NCI-H2029 (cell line): ENCODE results near the gene NFAM1.

Experiments used
- DNase-seq: peaks from one replicate; lab custom pipeline; 2025; lab: John Stamatoyannopoulos, UW

The NFAM1 gene

DNA sequence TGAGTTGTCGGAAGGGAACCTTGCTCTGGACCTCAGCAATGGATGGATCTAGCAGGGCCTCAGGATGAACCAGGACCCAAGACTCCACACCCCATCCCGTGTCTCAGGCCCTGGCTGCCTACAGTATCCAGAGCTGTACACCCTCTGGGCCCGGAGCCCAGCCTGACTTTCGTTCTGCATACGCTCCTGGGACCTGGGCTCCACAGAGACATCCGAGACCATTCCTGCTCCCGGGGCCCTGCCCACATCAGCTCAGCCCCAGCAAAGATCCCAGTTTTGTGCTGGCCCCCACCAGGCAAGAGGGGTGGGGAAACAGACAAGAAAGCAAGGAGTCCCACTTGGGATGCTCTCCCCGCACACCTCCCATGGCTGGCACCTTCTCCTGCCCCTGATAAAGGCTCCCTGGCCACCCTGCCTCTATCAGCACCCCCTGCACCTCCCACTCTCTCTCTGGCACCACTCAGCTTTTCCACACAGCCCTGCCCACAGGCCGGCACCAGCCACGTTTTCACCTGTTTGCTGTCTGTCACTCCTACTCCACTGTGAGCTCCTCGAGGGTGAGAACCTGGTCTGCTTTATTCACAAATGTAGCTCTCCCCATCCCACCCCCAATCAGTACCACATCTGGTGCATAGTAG lies 97.2 kb downstream of the NFAM1 start:
- DNase-seq: no peak

DNA sequence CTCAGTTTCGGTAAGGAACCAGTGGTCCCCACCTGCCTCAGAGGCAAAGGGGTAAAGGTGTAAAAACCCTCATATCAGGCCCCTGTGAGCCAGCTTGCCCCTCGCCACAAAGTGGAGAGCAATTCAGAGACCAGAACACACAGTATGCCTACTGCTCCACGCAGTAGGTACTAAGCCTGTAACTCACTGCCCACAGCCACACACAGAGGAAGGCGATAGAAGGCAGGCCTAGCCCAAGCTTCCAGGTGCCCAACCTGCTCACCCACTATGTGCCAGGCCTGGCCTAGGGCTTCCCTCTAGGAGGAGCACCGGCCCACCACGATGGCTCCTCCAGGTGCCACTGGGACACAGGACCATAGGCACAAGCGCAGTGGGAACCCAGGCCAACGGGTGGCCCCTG lies 98.7 kb downstream of the NFAM1 start:
- no peak for DNase-seq

DNA sequence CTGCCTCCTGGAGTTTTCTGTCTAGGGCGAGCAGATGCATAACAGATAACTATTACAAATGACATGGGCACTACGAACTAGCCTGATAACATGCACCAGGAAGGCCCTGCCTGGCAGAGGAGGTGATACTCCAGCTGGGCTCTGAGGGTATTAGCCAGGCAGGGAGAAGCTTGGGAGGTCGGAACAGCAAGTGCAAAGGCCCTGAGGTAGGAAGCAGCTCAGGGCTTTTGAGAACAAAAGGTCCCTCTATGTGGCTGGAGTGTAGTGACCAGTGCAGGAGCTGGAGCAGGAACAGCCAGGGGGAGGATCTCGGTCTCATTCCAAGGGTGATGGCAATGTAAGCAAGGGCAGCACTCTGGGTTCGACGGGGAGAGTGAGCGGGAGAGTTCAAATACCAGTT lies 100.1 kb downstream of the NFAM1 start:
- no peak for DNase-seq

DNA sequence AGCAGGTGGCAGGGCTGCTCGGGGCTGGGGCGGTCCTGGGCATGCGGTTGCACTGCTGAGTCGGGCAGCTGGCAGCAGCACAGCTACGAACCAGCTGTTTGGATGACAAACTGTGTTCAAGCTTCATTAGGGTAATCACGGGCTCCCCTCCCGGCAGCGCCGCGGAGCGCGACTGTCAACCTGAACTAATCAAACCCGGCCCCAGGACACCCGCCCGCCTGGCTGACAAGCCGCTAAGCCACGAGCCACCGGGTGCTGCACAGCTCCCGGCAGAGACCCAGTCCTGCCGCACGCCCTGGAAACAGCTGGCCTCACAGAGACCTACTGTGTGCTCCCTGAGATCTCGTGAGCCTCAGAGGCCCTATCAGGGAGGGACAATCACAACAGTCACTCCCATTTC lies 101.2 kb downstream of the NFAM1 start:
- DNase-seq: no peak
